Aorta (tissue), 5 donors: ENCODE data around the gene SELENOI. TPM values are rescaled to one million over a fixed set of nuclear protein-coding genes. Genes with fewer than 3 reads are reported as not detected.
"Not testable (repeated sequence)": the region's sequence is repeated elsewhere in the genome, so short reads cannot be mapped to it uniquely, and the experiment has no call there.

Experiments used
- ATAC-seq: fragments of 200-7000 bp; cut with Tn5 transposase; one replicate; pipeline ENCODE4 v1.9.1; 2022; ENCODE audit warnings: moderate library complexity; ENCODE audit not compliant: low FRiP score
- DNase-seq, 2 donors: peaks; one replicate each; pipeline ENCODE4 v3.0.0-alpha.2; 2020
- H3K27ac ChIP-seq, 2 donors: one replicate each; pipeline ENCODE4 v1.5.1; 2013; ENCODE audit warnings: low read length in 2 of 2, mild to moderate bottlenecking in 2 of 2, moderate library complexity in 2 of 2, control low read depth in 1 of 2, inconsistent platforms in 1 of 2, low read depth in 1 of 2
- H3K27me3 ChIP-seq, 2 donors: one replicate each; pipeline ENCODE4 v1.6.1; 2013; ENCODE audit warnings: control low read depth in 1 of 2, low read length in 1 of 2, mild to moderate bottlenecking in 1 of 2, moderate library complexity in 1 of 2; ENCODE audit not compliant: insufficient read depth in 2 of 2, control insufficient read depth in 1 of 2
- H3K36me3 ChIP-seq, 2 donors: one replicate each; pipeline ENCODE4 v1.6.1; 2013; ENCODE audit warnings: control low read depth in 1 of 2, low read length in 1 of 2, mild to moderate bottlenecking in 1 of 2; ENCODE audit not compliant: insufficient read depth in 2 of 2, control insufficient read depth in 1 of 2
- H3K4me1 ChIP-seq, 2 donors: one replicate each; pipeline ENCODE4 v1.6.1; 2013; ENCODE audit warnings: low read length in 2 of 2, control low read depth in 1 of 2, mild to moderate bottlenecking in 1 of 2, moderate library complexity in 1 of 2; ENCODE audit not compliant: insufficient read depth in 2 of 2, control insufficient read depth in 1 of 2
- H3K4me3 ChIP-seq, 2 donors: one replicate each; pipeline ENCODE4 v1.5.1; 2013; ENCODE audit warnings: low read length in 2 of 2, control low read depth in 1 of 2, mild to moderate bottlenecking in 1 of 2
- H3K9me3 ChIP-seq: one replicate; pipeline ENCODE4 v1.6.1; 2013; ENCODE audit warnings: mild to moderate bottlenecking, low read length; ENCODE audit not compliant: control insufficient read depth
- WGBS, 2 donors: extraction: QIAGEN DNeasy Blood & Tissue Kit; methylation state at CpG; one replicate each; pipeline ENCODE4 v1.1.7; 2013; 5-methylcytosine and 5-hydroxymethylcytosine counted together
- intact Hi-C, 2 donors: fragments of 100-400 bp; cut with DNase I; formaldehyde crosslinking; loops; one replicate each; pipeline versions ENCODE4 v1.14.2 to v1.15.0; 2022
- polyA plus RNA-seq, 2 donors: library from polyadenylated mRNA; stranded (reverse); fragments of 200-250 nt; gene quantifications; one replicate each; pipeline ENCODE4 v1.2.3, GENCODE V29; 2013
- total RNA-seq, 2 donors: library from RNA; stranded (reverse); fragmentation: NEBNext Ultra II Directional; extraction: Animal tissue kit (Norgen Biotek cat#: 25700); gene quantifications; one replicate each; pipeline ENCODE4 v1.2.1, GENCODE V29; 2021
- donor health status: healthy with polysubstance abuse.
- donor health status: Bipolar disorder and iron deficiency.
- donor health status: DM: no; HTN: no; CAD: no.
- donor health status: DM: no; HTN: no; CAD: no.
- donor health status: DM: yes; HTN: yes; CAD: no.

SELENOI gene
- total and polyA plus RNA-seq, 4 donors, result 1.4 to 15.8 (median 7.5) TPM

DNA sequence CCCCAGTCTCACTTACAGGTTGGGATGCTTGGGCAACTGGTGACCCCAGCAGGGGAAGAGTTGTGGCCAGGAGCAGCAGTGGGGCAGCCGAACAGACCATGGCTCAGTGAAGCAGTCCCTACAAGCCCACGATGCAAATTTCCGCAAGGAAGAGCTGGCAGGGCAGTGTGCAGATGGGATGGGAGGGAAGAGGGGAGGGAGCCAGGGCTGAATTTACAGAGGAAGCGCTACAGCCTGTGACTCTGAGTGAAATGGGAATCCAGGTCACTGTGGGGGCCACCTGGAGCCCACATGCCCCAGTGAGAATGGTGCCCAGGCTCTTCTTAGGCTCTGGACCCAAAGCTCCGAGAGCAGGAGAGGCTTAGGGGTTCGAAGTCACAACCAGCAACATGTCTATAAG, 27.0 kb upstream of the SELENOI start:
- WGBS, 2 donors, result 47 to 60% methylated on average over 6 of the region's 6 CpGs
- no peak for ATAC-seq
- Histone ChIP-seq H3K4me1 (no peaks in the 10 kb centered on the region), H3K9me3 (no peaks in the 10 kb centered on the region), H3K36me3 (no peaks in the 10 kb centered on the region), H3K27ac (no peak overlapping the region), H3K4me3 (no peak overlapping the region), H3K27me3 (no peaks in the 10 kb centered on the region)
- DNase-seq, result no peak
- intact Hi-C loops, result no loop called here

DNA sequence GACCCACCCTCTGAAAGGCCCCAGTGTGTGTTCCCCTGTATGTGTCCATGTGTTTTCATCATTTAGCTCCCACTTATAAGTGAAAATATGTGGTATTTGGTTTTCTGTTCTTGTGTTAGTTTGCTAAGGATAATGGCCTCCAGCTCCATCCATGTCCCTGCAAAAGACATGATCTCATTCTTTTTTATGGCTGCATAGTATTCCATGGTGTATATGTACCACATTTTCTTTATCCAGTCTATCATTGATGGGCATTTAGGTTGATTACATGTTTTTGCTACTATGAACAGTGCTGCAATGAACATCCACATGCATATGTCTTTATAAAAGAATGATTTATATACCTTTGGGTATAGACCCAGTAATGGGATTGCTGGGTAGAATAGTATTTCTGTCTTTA, 21.5 kb upstream of the SELENOI start:
- not testable (repeated sequence) for H3K4me1 ChIP-seq, H3K4me3 ChIP-seq, H3K9me3 ChIP-seq, H3K36me3 ChIP-seq, H3K27me3 ChIP-seq, DNase-seq, H3K27ac ChIP-seq, ATAC-seq
- intact Hi-C loops, result loop anchor here in 1 of 2 donors (10.0 kb wide), 1 partner anchor 80 kb away; the partner anchor contains the start of genes HADHA and HADHB

DNA sequence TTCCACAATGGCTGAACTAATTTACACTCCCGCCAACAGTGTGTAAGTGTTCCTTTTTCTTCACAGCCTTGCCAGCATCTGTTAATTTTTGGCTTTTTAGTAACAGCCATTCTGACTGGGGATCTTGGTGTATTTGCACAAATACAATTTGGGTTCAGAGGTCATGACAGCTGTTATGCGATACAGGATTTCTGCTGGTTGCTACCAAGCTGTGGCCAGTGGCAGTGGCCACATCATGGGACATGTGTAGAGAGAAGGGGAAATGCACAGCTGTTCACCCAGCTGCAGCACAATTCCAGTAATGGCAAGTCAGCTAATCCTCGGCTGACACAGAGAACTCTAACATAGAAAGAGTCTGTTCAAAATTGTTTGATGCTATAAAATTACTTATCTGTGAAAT, 21.0 kb upstream of the SELENOI start:
- ATAC-seq (no peak), DNase-seq (no peak)
- H3K27ac ChIP-seq, result no peak overlapping the region
- H3K9me3 ChIP-seq, result no peaks in the 10 kb centered on the region
- H3K4me1 ChIP-seq, result no peaks in the 10 kb centered on the region
- H3K36me3 ChIP-seq, result no peaks in the 10 kb centered on the region
- no peaks in the 10 kb centered on the region for H3K27me3 ChIP-seq
- WGBS, 2 donors, result 49 to 66% methylated on average over 3 of the region's 3 CpGs
- no peak overlapping the region for H3K4me3 ChIP-seq
- intact Hi-C loops, result loop anchor here in 1 of 2 donors (10.0 kb wide), 1 partner anchor 80 kb away; the partner anchor contains the start of genes HADHA and HADHB

GRCh38 chr2:26325851-26326250, 20.1 kb upstream of the SELENOI start:
- WGBS, 2 donors, result 62 to 64% methylated on average over 4 of the region's 4 CpGs
- no peak for DNase-seq
- intact Hi-C loops, result loop anchor here in 1 of 2 donors (10.0 kb wide), 1 partner anchor 81 kb away; the partner anchor contains the start of genes HADHA and HADHB
- Histone ChIP-seq H3K27ac (no peak overlapping the region), H3K36me3 (no peaks in the 10 kb centered on the region), H3K27me3 (no peaks in the 10 kb centered on the region), H3K9me3 (no peaks in the 10 kb centered on the region), H3K4me3 (no peak overlapping the region), H3K4me1 (no peaks in the 10 kb centered on the region)
- no peak for ATAC-seq

GRCh38 chr2:26326514-26326913, 19.4 kb upstream of the SELENOI start:
- no peak for ATAC-seq
- WGBS, 2 donors, result 93 to 100% methylated on average over 1 of the region's 1 CpG
- Histone ChIP-seq H3K4me3 (no peak overlapping the region), H3K27ac (no peak overlapping the region), H3K9me3 (no peaks in the 10 kb centered on the region), H3K36me3 (no peaks in the 10 kb centered on the region), H3K27me3 (no peaks in the 10 kb centered on the region), H3K4me1 (no peaks in the 10 kb centered on the region)
- intact Hi-C loops, result loop anchor here in 1 of 2 donors (10.0 kb wide), 1 partner anchor 82 kb away; the partner anchor contains the start of genes HADHA and HADHB
- DNase-seq, result no peak

DNA sequence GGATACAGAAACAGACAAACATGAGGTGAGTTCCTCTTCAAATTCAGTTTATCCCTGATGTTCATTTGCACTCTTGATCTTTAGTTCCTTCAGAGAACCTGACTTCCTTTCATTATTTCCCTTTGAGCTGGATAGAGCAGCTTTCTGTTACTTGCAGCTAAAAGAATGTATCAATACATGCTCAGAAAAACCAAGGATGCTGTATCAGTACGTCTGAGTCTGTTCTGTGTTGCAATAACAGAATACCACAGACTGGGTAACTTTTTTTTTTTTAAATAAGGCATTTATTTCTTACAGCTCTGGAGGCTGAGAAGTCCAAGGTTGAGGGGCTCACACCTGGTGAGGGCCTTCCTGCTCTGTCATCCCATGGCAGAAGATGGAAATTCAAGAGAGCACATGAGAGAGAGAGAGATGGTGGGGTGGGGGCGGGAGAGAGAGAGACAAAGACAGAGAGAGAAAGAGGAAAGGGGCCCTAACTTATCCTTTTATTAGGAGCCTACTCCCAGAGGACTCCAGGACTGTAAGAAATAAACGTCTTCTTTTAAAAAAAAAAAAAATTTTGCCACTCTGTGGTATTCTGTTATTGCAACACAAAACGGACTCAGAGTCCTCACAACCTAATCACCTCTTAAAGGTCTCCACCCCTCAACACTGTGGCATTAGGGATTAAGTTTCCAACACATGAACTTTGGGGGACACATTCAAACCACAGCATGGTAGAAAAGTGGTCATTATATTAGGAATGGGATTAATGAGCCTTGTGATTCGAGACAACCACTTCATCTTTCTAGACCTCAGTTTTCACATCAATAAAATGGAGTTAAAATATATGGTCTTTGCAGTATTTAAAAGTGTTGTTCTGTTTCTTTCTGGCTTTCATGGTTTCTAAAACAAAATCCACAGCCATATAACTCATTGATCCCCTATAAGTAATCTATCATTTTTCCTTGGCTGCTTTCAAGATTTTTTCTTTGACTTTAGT, 18.4 kb upstream of the SELENOI start:
- no peaks in the 10 kb centered on the region for H3K9me3 ChIP-seq
- intact Hi-C loops, result loop anchor here in 1 of 2 donors (10.0 kb wide), 1 partner anchor 83 kb away; the partner anchor contains the start of genes HADHA and HADHB
- H3K4me3 ChIP-seq, result no peak overlapping the region
- no peak for DNase-seq
- H3K36me3 ChIP-seq, result no peaks in the 10 kb centered on the region
- ATAC-seq, result no peak
- WGBS, 2 donors, result 61 to 66% methylated on average over 5 of the region's 5 CpGs
- H3K27me3 ChIP-seq, result no peaks in the 10 kb centered on the region
- H3K4me1 ChIP-seq, result no peaks in the 10 kb centered on the region
- H3K27ac ChIP-seq, result no peak overlapping the region

DNA sequence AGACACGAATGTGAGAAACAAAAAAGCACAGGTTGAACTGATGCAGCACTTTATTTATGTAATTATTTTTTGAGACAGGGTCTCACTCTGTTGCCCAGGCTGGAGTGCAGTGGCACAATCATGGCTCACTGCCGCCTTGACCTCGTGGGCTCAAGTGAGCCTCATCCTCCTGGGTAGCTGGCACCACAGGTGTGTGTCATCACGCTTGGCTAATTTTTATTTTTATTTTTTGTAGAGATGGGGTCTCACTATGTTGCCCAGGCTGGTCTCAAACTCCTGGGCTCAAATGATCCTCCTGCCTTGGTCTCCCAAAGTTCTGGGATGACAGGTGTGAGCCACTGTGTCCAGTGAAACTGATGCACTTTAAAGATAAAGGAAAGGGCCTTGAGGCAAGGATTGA, 16.9 kb upstream of the SELENOI start:
- not testable (repeated sequence) for DNase-seq, H3K9me3 ChIP-seq, H3K27me3 ChIP-seq, H3K27ac ChIP-seq, H3K4me3 ChIP-seq, H3K36me3 ChIP-seq, ATAC-seq, H3K4me1 ChIP-seq
- WGBS, 2 donors, result 93% methylated on average over 4 of the region's 4 CpGs
- intact Hi-C loops, result loop anchor here in 1 of 2 donors (10.0 kb wide), 1 partner anchor 84 kb away; the partner anchor contains the start of genes HADHA and HADHB

- no peaks in the 10 kb centered on the region for H3K27me3 ChIP-seq
- H3K4me1 ChIP-seq, result no peaks in the 10 kb centered on the region
- DNase-seq (peak; percentile 93 to 95), ATAC-seq (peak; percentile 91)
- no peak overlapping the region for H3K4me3 ChIP-seq
- no peak overlapping the region for H3K27ac ChIP-seq
- H3K9me3 ChIP-seq, result no peaks in the 10 kb centered on the region
- WGBS, 2 donors, result 0 to 2% methylated on average over 7 of the region's 7 CpGs
- intact Hi-C loops, result loop anchor here in 1 of 2 donors (5.0 kb wide), 1 partner anchor 88 kb away; the partner anchor contains the start of genes HADHA and HADHB
- H3K36me3 ChIP-seq, result no peaks in the 10 kb centered on the region
These were observed 15.8 kb upstream of the SELENOI start for GRCh38 chr2:26330114-26330549.
